GM06990 (cell line): Measurements from ENCODE around the gene GALNT4.

Experiments used
- DNase-seq: peaks from one replicate; pipeline ENCODE4 v3.0.0-alpha.2; 2011; ENCODE audit not compliant: insufficient read length; ENCODE audit errors: extremely low read depth
- H3K27me3 ChIP-seq: replicated peaks from 2 replicates; pipeline ENCODE4 v1.6.0; 2011; ENCODE audit warnings: low read length; ENCODE audit not compliant: control insufficient read depth, insufficient read depth
- H3K36me3 ChIP-seq: 2 replicates; pipeline ENCODE4 v1.5.1; 2011; ENCODE audit warnings: low read length; ENCODE audit not compliant: control insufficient read depth, insufficient read depth
- H3K4me3 ChIP-seq: replicated peaks from 2 replicates; pipeline ENCODE4 v1.5.1; 2011; ENCODE audit warnings: low read depth, mild to moderate bottlenecking, control low read depth, low read length
- CTCF ChIP-seq: IDR thresholded peaks from 2 replicates; pipeline ENCODE4 v1.5.1; 2011; ENCODE audit warnings: low read length, control low read depth, mild to moderate bottlenecking, inconsistent platforms; ENCODE audit not compliant: insufficient read depth, poor library complexity, severe bottlenecking

GALNT4 gene

GRCh38 chr12:89507015-89507824 lies 17.4 kb downstream of the GALNT4 start:
- Histone ChIP-seq H3K27me3 (no peaks in the 10 kb centered on the region), H3K36me3 (no peaks in the 10 kb centered on the region), H3K4me3 (no peak overlapping the region)
- no peak for DNase-seq
- TF ChIP-seq CTCF: no peak

- no peaks in the 10 kb centered on the region for H3K36me3 ChIP-seq
- TF ChIP-seq CTCF: no peak
- H3K27me3 ChIP-seq: no peaks in the 10 kb centered on the region
- DNase-seq: no peak
- no peak overlapping the region for H3K4me3 ChIP-seq
Measured at GRCh38 chr12:89506050-89506449, 18.5 kb downstream of the GALNT4 start.

GRCh38 chr12:89504560-89505346 lies 19.8 kb downstream of the GALNT4 start:
- Histone ChIP-seq H3K36me3 (no peaks in the 10 kb centered on the region), H3K27me3 (no peaks in the 10 kb centered on the region), H3K4me3 (no peak overlapping the region)
- TF ChIP-seq CTCF: no peak
- DNase-seq: no peak

DNA sequence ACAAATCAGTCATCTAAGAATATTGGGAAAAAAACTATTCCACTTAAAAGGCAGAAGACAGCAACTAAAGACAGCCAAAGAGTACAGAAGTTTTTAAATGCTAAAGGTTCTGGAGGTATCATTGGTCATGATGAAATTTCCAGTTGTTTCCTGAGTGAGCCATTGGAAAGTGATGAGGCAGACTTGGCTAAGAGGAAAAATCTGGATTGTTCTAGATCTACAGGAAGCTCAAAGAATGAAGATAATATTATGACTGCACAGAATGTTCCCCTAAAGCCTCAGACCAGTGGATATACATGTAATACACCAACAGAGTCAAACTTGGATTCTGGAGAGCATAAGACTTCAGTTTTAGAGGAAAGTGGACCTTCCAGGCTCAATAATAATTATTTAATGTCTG lies 22.8 kb downstream of the GALNT4 start:
- no peak overlapping the region for H3K4me3 ChIP-seq
- DNase-seq: no peak

GRCh38 chr12:89499857-89500256 lies 24.7 kb downstream of the GALNT4 start:
- Histone ChIP-seq H3K27me3 (no peaks in the 10 kb centered on the region), H3K36me3 (no peaks in the 10 kb centered on the region)
- TF ChIP-seq CTCF: no peak

More for the DNA sequence above, 22.8 kb downstream of the GALNT4 start:
- Histone ChIP-seq H3K27me3 (no peaks in the 10 kb centered on the region), H3K36me3 (no peaks in the 10 kb centered on the region)
- no peak for TF ChIP-seq CTCF

More at GRCh38 chr12:89499857-89500256, 24.7 kb downstream of the GALNT4 start:
- DNase-seq: no peak
- H3K4me3 ChIP-seq: no peak overlapping the region
